Adrenal gland (tissue), 5 donors: ENCODE results near the gene CDK8.

ENCODE experiments used
- CTCF ChIP-seq, 6 experiments: fragments of 450-650 bp in 4 of 6; fragments of 200-600 bp in 2 of 6; sonication (generic) in 1 of 6; IDR thresholded peaks; 1 replicate in 5 of 6; 2 replicates in 1 of 6; pipeline versions ENCODE4 v1.5.1 to v1.8.0; 2016 to 2021; ENCODE audit warnings: antibody characterized with exemption in 6 of 6, mild to moderate bottlenecking in 2 of 6, moderate library complexity in 1 of 6
- POLR2A ChIP-seq, 2 donors: fragments of 450-650 bp; IDR thresholded peaks; one replicate each; pipeline ENCODE4 v1.6.1; 2017; ENCODE audit warnings: antibody characterized with exemption in 2 of 2, mild to moderate bottlenecking in 2 of 2, moderate library complexity in 1 of 2
- donor health status: DM: no; HTN: no; CAD: no.

GRCh38 chr13:26255115-26255514 is 1.2 kb downstream of the CDK8 start:
- TF ChIP-seq CTCF (IDR thresholded peaks at IDR 0.05): no peak
- no peak for TF ChIP-seq POLR2A (IDR thresholded peaks at IDR 0.05)
